SK-N-MC (cell line): Measurements from ENCODE around the gene UTP11.

Experiments used
- DNase-seq: peaks from one replicate; pipeline ENCODE4 v3.0.0-alpha.2; 2011; ENCODE audit warnings: low read depth, low spot score
- H3K27ac ChIP-seq: fragments of 200-600 bp; sonication (generic); 2 replicates; pipeline ENCODE4 v1.5.1; 2016; ENCODE audit warnings: mixed run types
- H3K36me3 ChIP-seq: fragments of 200-600 bp; sonication (generic); 2 replicates; pipeline ENCODE4 v1.6.1; 2017; ENCODE audit warnings: antibody characterized with exemption, low read length, mixed read lengths; ENCODE audit not compliant: insufficient read depth
- H3K4me3 ChIP-seq: fragments of 200-600 bp; sonication (generic); 2 replicates; pipeline ENCODE4 v1.5.1; 2016
- H3K9ac ChIP-seq: fragments of 200-600 bp; sonication (generic); 2 replicates; pipeline ENCODE4 v1.8.0; 2017; ENCODE audit warnings: mixed run types, mixed read lengths; ENCODE audit not compliant: insufficient read length
- H3K9me3 ChIP-seq: fragments of 200-600 bp; sonication (generic); 2 replicates; pipeline ENCODE4 v1.6.1; 2017; ENCODE audit warnings: low read depth, mild to moderate bottlenecking, antibody characterized with exemption, low read length, moderate library complexity, mixed read lengths
- EZH2 ChIP-seq: fragments of 200-600 bp; sonication (generic); IDR thresholded peaks from one replicate; pipeline ENCODE4 v1.6.1; 2017; ENCODE audit warnings: antibody characterized with exemption
- FOXP2 ChIP-seq: optimal IDR thresholded peaks from 2 replicates; pipeline ENCODE3; 2011; ENCODE audit warnings: mild to moderate bottlenecking, moderate library complexity; ENCODE audit not compliant: insufficient read depth; ENCODE audit errors: extremely low read length, control extremely low read depth
- POLR2AphosphoS5 ChIP-seq: IDR thresholded peaks from 2 replicates; pipeline ENCODE4 v1.6.1; 2012; ENCODE audit warnings: mild to moderate bottlenecking, low read depth, low read length, borderline replicate concordance

UTP11 gene

DNA sequence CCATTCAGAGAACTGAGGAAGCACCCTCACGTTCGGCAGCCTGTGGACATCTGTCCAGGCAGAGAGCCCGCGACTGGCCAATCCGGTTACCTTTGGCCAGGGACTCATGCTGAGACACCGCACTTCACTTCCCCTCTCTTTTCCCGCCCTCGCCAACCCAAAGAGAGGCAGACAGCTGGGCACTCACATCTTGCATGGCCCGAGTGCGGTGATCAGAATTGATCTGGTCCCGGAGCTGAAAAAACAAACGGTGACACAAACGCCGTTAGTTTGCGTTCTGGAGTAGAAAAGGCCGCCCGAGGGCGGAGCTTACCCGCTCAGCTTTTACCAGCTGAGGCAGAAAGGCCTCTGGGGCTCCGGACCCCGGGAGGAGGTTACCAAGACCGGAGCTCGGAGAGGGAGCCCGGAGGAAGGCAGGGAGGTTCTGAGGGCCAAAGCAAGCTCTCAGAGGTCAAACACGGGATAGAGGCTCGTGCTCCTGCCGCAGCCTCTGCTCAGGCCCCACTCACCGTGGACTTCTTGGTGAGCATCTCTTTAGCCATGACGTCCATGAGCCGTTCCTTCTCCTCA is 23.1 kb upstream of the UTP11 start:
- no peaks in the 10 kb centered on the region for H3K9me3 ChIP-seq
- peak overlapping the region; percentile 87 for H3K9ac ChIP-seq
- DNase-seq = no peak
- H3K36me3 ChIP-seq = peaks cover 39% of the 10 kb centered on the region
- H3K27ac ChIP-seq = 0 out of 2 replicates have a peak overlapping the region, but pooled peaks have one; percentile 45
- H3K4me3 ChIP-seq = peak overlapping the region; percentile 82
- TF ChIP-seq FOXP2 (no peak), POLR2AphosphoS5 (no peak), EZH2 (no peak)

DNA sequence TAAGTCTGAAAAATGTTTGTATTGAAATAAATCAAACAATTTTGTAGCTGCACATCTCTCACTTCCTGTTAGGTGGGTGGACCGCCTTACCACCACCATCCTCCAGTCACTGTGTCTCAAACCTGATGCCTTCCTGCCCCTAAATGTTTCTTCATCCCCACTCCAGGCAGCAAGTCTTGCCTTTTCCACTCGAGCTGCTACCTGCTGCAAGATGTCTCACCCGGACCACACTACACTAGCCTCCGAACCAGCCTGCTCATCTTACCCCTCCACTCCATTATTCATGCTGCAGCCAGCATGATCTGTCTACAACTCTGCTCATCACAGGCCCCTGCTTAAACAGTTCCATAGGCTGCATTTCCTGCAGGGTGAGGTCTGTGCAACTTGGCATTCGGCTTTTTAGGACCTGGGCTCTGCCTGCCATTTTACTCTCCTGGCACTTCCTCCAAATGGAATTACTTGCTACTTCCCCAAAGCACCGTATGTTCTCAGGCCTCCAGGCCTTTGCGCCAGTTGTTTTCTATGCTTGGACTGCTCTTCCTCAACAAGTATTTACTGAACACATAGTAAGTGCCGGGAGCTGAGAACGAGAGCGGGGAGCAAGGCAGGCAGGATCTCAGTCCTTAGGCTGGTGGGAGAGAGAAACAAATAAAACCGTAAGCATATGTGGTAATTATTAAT is 17.5 kb upstream of the UTP11 start:
- DNase-seq = no peak
- Histone ChIP-seq H3K9ac (peak overlapping the region; percentile 87), H3K4me3 (peak overlapping the region; percentile 83), H3K36me3 (peaks cover 26% of the 10 kb centered on the region), H3K9me3 (no peaks in the 10 kb centered on the region), H3K27ac (peak overlapping the region; percentile 96)
- TF ChIP-seq EZH2 = no peak
- TF ChIP-seq POLR2AphosphoS5 = no peak
- TF ChIP-seq FOXP2 = no peak

DNA sequence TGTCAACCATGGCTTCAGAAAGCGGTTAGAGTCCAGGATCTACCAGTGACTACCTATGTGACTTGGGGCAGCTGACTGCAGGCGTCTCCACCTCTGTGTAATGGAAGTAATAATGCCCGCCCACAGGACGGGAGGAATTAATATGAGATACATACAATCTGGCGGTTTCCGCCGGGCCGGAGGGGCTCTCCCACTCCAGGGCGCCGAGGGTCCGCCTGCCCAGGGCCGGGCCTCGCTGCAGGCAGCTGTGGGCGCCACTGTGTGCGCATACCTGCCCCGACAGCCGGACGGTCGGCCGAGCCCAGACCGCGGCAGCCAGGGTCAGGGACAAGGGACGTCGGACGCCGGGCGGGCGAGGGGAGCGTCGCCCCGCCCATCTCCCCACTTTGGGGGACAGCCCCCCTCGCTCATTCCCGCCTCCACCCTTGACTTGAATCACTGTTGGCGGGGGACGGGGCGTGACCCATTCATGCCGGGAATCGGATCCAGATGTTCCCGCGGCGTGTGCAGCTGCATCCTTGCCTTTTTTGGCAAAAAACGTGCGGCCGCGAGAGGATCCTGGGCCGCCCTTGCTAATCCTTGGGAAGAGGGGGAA is 16.7 kb upstream of the UTP11 start:
- H3K9ac ChIP-seq = peak overlapping the region; percentile 87
- TF ChIP-seq FOXP2 = peak; percentile 61
- TF ChIP-seq POLR2AphosphoS5 = peak; percentile 77; the same call in 1 of the 2 replicates
- no peak for TF ChIP-seq EZH2
- peaks cover 26% of the 10 kb centered on the region for H3K36me3 ChIP-seq
- no peak for DNase-seq
- H3K9me3 ChIP-seq = no peaks in the 10 kb centered on the region
- H3K4me3 ChIP-seq = peak overlapping the region; percentile 83
- H3K27ac ChIP-seq = peak overlapping the region; percentile 96

DNA sequence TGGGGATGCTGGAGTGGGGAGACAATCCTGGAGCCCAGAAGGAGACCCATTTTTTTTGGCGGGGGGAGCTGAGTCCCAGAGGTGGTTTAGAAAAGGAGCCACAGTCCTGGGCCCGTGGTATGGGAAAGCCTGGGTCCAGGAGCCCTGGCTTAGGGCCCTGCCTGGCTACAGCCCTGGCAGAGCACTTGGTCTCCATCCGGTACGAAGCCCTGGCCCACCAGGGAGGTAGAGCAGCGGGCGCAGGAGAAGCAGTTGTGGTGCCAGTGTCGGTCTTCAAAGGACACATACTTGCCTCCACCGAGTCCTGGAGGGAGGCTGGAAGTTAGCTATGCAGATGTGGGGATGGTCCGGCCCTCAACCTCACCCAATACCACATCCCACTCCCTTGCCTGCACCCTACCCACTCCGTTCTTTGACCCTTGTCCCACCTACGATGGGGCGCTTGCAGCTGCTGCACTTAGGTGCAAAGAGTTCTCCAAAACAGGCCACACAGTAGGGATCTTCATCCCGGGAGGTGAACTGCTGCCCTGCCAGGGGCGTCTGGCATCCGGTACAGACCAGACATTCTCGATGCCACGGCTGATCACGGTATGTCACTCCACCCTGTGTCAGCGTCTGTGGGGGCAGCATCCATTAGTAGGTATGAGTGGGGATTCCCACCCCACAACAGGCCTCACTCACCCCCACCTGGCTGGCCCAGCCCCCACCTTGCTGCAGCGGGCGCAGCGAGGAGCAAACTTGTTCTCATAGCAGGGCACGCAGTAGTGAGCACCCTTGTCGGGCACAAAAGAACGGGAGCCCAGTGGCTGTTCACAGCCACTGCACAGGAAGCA is 15.1 kb upstream of the UTP11 start:
- Histone ChIP-seq H3K9me3 (no peaks in the 10 kb centered on the region), H3K4me3 (no peak overlapping the region; the same call in 1 of the 2 replicates), H3K36me3 (peaks cover 26% of the 10 kb centered on the region), H3K27ac (peak overlapping the region; percentile 97), H3K9ac (peak overlapping the region; percentile 87)
- TF ChIP-seq EZH2 (no peak), POLR2AphosphoS5 (no peak), FOXP2 (no peak)
- no peak for DNase-seq

DNA sequence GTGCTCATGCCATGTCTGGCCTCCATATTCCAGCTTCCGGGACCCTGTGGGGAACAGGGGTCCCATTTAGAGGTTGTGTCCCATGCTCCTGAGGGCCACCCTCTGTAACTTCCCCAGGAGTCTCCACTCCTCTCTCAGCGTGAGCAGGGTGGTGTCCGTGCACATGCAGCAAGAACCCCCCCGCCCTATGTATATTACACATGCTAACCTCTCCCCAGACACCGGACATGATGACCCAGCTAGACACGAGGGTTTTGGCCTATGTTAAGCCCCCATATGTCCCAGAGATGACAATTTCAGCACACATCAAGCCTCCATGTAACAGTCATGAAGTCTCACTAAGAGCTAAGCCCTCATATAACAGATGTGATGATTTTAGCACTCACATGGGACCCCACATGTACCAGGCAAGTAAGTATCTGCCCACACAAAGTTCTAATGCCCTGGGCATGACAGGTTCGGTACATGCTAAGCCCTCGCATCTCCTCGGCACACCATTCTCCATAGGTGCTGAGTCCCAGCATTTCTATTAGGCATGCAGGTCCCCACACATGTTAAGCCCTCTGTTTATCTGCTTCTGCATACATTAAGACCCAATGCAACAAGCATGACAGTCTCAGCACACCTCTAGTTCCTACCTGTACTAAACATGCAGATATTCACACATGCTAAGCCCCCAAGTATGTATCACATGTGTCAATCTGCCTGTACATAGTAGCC is 14.3 kb upstream of the UTP11 start:
- H3K9me3 ChIP-seq = no peaks in the 10 kb centered on the region
- peak overlapping the region; percentile 97 for H3K27ac ChIP-seq
- no peak overlapping the region for H3K4me3 ChIP-seq
- H3K36me3 ChIP-seq = peaks cover 26% of the 10 kb centered on the region
- H3K9ac ChIP-seq = no peak overlapping the region
- no peak for DNase-seq
- TF ChIP-seq POLR2AphosphoS5 (no peak), EZH2 (no peak), FOXP2 (no peak)

DNA sequence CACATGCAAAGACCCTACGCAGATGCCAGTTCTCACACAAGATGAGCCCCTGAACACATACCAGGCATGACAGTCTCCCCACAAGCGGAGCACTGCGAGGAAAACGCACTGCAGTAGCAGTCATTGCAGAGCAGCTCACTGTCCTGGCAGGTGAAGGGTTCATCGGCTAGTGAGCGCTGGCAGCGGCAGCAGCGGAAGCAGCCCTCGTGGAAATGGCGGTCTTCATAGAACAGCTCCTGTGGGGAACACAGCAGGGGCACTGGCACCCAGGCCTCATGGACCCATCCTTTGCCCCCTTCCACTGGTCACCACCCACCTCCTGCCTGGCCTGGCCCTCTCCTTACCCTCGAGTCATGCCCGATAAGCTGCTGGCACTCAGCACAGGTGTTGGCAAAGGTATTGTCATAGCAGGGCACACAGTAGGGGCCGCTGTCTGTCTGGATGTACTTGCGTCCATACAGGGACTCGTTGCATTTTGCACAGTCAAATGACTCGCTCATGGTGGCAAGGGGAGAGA is 13.6 kb upstream of the UTP11 start:
- Histone ChIP-seq H3K9ac (peak overlapping the region; percentile 37), H3K9me3 (no peaks in the 10 kb centered on the region), H3K27ac (peak overlapping the region; percentile 97), H3K4me3 (0 out of 2 replicates have a peak overlapping the region, but pooled peaks have one; percentile 68), H3K36me3 (peaks cover 26% of the 10 kb centered on the region)
- no peak for DNase-seq
- no peak for TF ChIP-seq POLR2AphosphoS5
- TF ChIP-seq EZH2 = no peak
- TF ChIP-seq FOXP2 = no peak

DNA sequence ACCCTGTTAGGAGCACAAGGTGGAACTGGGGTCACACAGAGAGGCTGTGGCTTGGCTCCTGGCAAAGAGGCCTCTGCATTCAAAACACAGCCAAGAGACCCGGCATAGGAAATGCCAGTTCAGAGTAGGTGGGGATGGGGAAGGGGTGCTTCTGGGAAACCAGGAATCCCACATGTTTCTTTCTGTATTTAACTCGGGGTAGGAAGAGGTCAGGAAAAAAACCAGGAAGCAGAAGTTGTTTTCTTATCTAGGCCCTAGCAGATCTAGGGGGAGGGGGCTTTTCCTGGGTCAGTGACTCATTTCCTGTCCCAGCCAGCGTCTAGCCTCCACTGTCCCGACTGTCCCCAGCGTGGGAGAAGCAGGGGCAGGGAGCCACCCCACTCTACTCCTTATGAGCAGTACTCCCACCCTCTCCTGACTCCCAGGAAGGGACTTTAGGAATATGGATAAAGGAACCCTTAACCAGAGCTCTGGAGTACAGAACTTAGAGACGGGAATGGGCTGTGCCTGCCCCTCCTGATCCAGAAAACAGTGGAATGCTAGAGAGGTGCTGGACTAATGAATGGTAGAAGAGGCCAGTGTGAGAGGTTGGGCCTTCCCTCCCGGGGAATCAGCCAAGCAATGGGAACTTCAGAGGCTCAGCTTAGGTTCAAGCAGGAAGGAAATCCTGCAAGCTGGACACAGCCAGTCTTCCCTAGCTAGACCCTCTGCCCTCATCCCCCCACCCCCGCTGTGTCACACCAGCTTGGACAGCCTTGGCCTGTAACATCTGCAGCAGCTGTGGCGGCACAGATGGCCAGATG is 12.9 kb upstream of the UTP11 start:
- Histone ChIP-seq H3K4me3 (peak overlapping the region; percentile 68), H3K27ac (peak overlapping the region; percentile 97), H3K36me3 (peaks cover 26% of the 10 kb centered on the region), H3K9ac (peak overlapping the region; percentile 75), H3K9me3 (no peaks in the 10 kb centered on the region)
- TF ChIP-seq FOXP2 (no peak), POLR2AphosphoS5 (no peak), EZH2 (no peak)
- DNase-seq = no peak

DNA sequence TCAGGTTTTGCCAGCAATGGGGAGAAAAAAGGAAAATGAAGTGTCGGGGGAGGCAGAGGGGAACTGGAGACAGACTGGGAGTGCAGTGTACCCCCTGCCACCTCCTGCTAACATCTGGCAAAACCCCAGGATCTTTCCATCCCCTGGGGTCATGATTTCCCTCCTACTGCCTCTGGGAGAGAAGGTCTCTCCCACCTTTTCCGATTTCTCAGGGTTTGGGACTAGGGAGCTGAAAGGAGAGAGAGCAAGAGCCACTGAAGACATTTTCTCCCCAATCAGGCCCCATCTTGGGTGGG is 12.4 kb upstream of the UTP11 start:
- Histone ChIP-seq H3K36me3 (peaks cover 26% of the 10 kb centered on the region), H3K9ac (peak overlapping the region; percentile 75)

More for the DNA sequence above, 12.4 kb upstream of the UTP11 start:
- DNase-seq = no peak
- no peaks in the 10 kb centered on the region for H3K9me3 ChIP-seq
- TF ChIP-seq FOXP2 = no peak
- TF ChIP-seq POLR2AphosphoS5 = no peak
- no peak for TF ChIP-seq EZH2
- H3K27ac ChIP-seq = peak overlapping the region; percentile 97
- peak overlapping the region; percentile 68 for H3K4me3 ChIP-seq
